Adipocyte (in vitro differentiated cells): ENCODE results near the gene RRBP1.

ENCODE experiments used
- DNase-seq: peaks from one replicate; pipeline ENCODE4 v3.0.0-alpha.2; 2015; ENCODE audit warnings: low read depth
- H3K27me3 ChIP-seq: replicated peaks from 2 replicates; pipeline ENCODE4 v1.7.0; 2013; ENCODE audit warnings: mild to moderate bottlenecking, low read length, moderate library complexity; ENCODE audit not compliant: control insufficient read depth, insufficient read depth
- H3K36me3 ChIP-seq: 2 replicates; pipeline ENCODE4 v1.7.0; 2013; ENCODE audit warnings: low read length, mild to moderate bottlenecking, moderate library complexity; ENCODE audit not compliant: control insufficient read depth, insufficient read depth, severe bottlenecking
- H3K4me1 ChIP-seq: 2 replicates; pipeline ENCODE4 v1.7.0; 2013; ENCODE audit warnings: mild to moderate bottlenecking, low read length, moderate library complexity; ENCODE audit not compliant: control insufficient read depth, insufficient read depth
- H3K4me3 ChIP-seq: 2 replicates; pipeline ENCODE4 v1.7.0; 2013; ENCODE audit warnings: mild to moderate bottlenecking, low read length, moderate library complexity
- H3K9ac ChIP-seq: 2 replicates; pipeline ENCODE4 v1.7.0; 2013; ENCODE audit warnings: mild to moderate bottlenecking, low read length, moderate library complexity
- H3K9me3 ChIP-seq: 2 replicates; pipeline ENCODE4 v1.7.0; 2013; ENCODE audit warnings: mild to moderate bottlenecking, low read length, moderate library complexity; ENCODE audit not compliant: control insufficient read depth

RRBP1 gene

GRCh38 chr20:17645546-17646208, 36.4 kb downstream of the RRBP1 start:
- H3K4me3 ChIP-seq = no peak overlapping the region
- no peaks in the 10 kb centered on the region for H3K9me3 ChIP-seq
- peaks cover 22% of the 10 kb centered on the region for H3K36me3 ChIP-seq
- H3K4me1 ChIP-seq = peaks cover 69% of the 10 kb centered on the region
- H3K9ac ChIP-seq = no peak overlapping the region
- DNase-seq = no peak
- H3K27me3 ChIP-seq = no peaks in the 10 kb centered on the region

DNA sequence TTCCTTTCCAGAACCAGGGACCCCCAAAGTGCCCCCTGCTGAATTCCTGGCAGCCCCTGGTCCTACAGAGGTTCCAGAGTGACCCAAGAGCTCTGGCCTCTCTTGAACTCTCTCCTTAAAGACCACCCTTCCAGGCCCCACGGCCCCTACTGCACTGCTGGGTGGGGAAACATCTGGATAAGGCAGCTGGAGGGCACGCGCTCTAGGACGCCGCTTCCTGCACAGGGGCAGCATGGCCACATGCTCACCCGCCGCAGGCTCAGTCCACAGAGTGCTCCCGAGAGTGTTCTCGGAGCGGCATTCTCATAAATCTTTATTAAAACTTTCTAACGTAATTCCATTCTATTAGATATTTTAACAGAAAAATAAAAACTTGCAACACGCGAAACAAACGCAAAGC, 37.0 kb downstream of the RRBP1 start:
- H3K27me3 ChIP-seq = no peaks in the 10 kb centered on the region
- no peak overlapping the region for H3K9ac ChIP-seq
- H3K36me3 ChIP-seq = peaks cover 29% of the 10 kb centered on the region
- H3K4me1 ChIP-seq = peaks cover 63% of the 10 kb centered on the region
- no peak for DNase-seq
- H3K9me3 ChIP-seq = no peaks in the 10 kb centered on the region
- no peak overlapping the region for H3K4me3 ChIP-seq

DNA sequence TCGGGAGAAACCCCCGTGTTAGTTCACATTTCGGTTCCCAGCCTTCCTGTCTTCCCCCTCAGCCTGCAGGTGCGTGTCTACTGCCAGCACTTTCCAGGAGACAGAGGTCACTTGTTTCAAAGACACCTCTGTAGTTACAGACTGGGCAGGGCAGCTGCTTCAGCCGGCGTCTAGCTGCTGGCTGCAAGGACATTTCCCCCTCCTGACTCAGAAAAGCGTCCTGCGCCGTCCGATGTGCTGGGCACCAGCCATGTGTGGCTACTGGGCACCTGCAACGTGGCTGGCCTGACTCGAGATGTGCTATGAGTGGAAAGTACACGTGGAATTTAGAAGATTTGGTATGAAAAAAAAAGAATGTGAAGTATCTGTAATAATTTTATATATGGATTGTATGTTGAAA, 37.6 kb downstream of the RRBP1 start:
- Histone ChIP-seq H3K36me3 (peaks cover 35% of the 10 kb centered on the region), H3K27me3 (no peaks in the 10 kb centered on the region), H3K9me3 (no peaks in the 10 kb centered on the region), H3K4me1 (peaks cover 57% of the 10 kb centered on the region), H3K9ac (no peak overlapping the region), H3K4me3 (no peak overlapping the region)
- DNase-seq = no peak

DNA sequence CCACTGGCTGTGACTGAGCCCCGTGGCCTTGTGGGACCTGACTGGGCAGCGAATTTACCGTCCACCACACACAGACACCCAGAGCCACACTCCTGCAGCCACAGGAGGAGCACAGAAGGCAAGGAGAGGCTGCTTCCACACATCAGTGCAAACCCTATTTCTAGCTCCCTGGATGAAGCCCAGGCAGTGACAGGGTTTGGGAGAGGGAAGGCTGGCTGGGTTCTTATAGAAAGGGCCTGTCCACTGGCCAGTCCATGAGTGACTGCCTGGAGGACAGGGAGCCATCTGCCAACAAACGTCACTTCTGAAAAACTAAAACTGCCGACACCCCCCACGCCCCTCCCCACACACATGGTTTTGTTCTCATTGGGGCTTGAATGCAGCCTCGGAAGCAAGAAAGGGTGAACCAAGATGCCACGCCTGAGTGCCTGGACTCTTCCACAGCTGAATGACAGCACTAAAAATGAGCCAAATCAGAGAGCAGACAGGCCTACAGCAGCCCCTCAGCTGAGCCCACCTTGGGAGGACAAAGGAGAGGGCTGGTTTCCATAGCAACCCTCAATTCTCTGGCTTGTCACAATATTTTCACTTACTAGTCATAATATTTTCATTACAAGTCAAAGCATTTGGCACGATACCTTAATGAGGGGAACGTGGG, 38.4 kb downstream of the RRBP1 start:
- DNase-seq = no peak
- peaks cover 56% of the 10 kb centered on the region for H3K4me1 ChIP-seq
- no peaks in the 10 kb centered on the region for H3K9me3 ChIP-seq
- no peak overlapping the region for H3K9ac ChIP-seq
- H3K4me3 ChIP-seq = no peak overlapping the region
- H3K27me3 ChIP-seq = no peaks in the 10 kb centered on the region
- peaks cover 43% of the 10 kb centered on the region for H3K36me3 ChIP-seq

- H3K27me3 ChIP-seq = no peaks in the 10 kb centered on the region
- H3K4me3 ChIP-seq = no peak overlapping the region
- H3K36me3 ChIP-seq = peaks cover 53% of the 10 kb centered on the region
- no peak for DNase-seq
- H3K9me3 ChIP-seq = no peaks in the 10 kb centered on the region
- peaks cover 46% of the 10 kb centered on the region for H3K4me1 ChIP-seq
- H3K9ac ChIP-seq = no peak overlapping the region
Observed at GRCh38 chr20:17642404-17643269, 39.4 kb downstream of the RRBP1 start.

DNA sequence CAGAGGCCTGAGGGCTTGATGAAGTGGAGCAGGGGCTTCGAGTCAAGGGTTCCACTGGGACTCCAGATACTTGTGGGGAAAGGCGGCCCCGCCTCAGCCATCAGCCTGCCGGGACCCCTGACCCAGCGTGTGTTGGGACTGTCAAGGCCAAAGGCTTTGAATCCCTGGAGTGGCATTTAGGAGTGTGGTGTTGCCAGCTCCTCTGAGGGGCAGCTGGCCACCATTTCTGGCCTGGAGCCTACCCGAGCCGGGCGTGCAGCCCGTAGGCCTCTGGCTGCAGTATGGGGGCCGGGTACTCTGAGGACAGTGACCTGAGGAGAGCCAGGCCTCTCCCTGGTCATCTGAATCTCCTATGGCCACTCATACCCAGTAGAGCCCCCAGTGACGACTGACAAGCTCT, 40.0 kb downstream of the RRBP1 start:
- H3K9ac ChIP-seq = no peak overlapping the region
- H3K4me1 ChIP-seq = peaks cover 46% of the 10 kb centered on the region
- no peaks in the 10 kb centered on the region for H3K27me3 ChIP-seq
- no peak for DNase-seq
- H3K4me3 ChIP-seq = no peak overlapping the region
- no peaks in the 10 kb centered on the region for H3K9me3 ChIP-seq
- H3K36me3 ChIP-seq = peaks cover 53% of the 10 kb centered on the region

GRCh38 chr20:17641520-17641964, 40.5 kb downstream of the RRBP1 start:
- DNase-seq = no peak
- no peak overlapping the region for H3K4me3 ChIP-seq
- peaks cover 46% of the 10 kb centered on the region for H3K4me1 ChIP-seq
- no peak overlapping the region for H3K9ac ChIP-seq
- no peaks in the 10 kb centered on the region for H3K27me3 ChIP-seq
- H3K36me3 ChIP-seq = peaks cover 53% of the 10 kb centered on the region
- no peaks in the 10 kb centered on the region for H3K9me3 ChIP-seq

DNA sequence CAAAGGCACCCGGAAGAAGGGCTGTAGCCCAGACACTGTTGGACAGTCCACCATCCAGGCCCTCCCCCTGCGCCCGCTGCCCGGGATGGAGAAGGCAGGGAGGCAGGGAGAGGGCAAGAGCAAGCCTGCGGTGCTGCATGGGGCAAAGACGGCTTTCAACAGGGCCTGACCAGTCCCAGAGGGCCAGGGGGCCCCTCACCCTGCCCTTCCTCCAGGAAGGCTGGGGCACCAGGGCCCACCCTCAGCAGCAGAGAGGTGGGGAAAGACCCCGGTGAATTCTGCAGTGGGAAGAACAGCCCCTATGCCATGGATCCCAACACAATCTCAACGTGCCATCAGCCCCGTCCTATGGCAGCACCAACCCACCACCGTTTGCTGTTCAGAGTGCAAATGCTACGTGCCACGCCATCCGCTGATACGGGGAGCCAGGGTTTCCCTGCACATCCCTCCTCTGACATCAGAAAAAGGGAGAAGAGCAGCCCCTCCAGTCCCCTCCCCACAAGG, 41.1 kb downstream of the RRBP1 start:
- Histone ChIP-seq H3K4me1 (peaks cover 49% of the 10 kb centered on the region), H3K4me3 (no peak overlapping the region), H3K27me3 (no peaks in the 10 kb centered on the region), H3K9ac (no peak overlapping the region), H3K9me3 (no peaks in the 10 kb centered on the region), H3K36me3 (peaks cover 53% of the 10 kb centered on the region)
- DNase-seq = no peak

DNA sequence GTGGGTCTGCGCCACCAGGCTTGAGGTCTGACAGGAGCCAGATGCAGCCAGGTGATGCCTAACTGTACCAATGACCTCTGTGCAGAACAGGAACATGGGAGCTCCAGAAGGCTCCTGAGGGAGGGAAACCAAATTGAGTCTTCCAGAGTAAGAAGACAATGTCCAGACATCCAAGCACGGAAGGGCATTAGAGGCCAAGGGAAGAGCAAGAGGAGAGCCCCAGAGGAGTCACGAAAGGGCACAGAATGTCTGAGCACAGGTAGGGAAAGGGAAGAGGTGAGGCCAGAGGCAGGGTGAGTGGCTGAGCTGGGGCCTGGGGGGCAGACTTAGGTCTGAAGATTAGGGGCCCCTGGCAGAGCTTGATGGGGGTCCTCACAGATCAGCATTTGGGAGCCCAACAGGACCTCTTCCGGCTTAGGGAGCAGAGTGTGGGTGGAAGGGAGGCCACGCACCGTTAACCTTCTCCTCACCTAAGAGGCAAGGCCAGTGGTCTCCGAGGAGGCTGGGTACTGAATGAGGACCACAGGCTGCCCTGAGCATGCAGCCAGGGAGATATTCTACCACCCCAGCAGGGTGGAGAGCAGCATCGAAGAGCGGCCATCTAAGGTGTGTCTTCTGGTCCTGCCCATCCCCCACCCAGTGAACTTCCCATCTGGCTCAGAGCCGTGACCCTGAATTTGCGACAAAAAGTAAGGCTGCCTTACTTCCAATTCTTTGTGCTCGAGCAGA, 41.7 kb downstream of the RRBP1 start:
- Histone ChIP-seq H3K27me3 (no peaks in the 10 kb centered on the region), H3K9me3 (no peaks in the 10 kb centered on the region), H3K36me3 (peaks cover 58% of the 10 kb centered on the region), H3K4me3 (no peak overlapping the region), H3K4me1 (peaks cover 49% of the 10 kb centered on the region), H3K9ac (no peak overlapping the region)
- DNase-seq = no peak

GRCh38 chr20:17638835-17639407, 43.1 kb downstream of the RRBP1 start:
- peaks cover 70% of the 10 kb centered on the region for H3K36me3 ChIP-seq
- H3K4me1 ChIP-seq = peaks cover 48% of the 10 kb centered on the region
- no peak overlapping the region for H3K4me3 ChIP-seq
- no peak overlapping the region for H3K9ac ChIP-seq
- no peaks in the 10 kb centered on the region for H3K9me3 ChIP-seq
- no peak for DNase-seq
- no peaks in the 10 kb centered on the region for H3K27me3 ChIP-seq
